Ovary (tissue), 9 donors: Measurements from ENCODE around the gene PCGF3. TPM values are rescaled to one million over a fixed set of nuclear protein-coding genes. Genes with fewer than 3 reads are reported as not detected.

Experiments used
- DNase-seq, 5 donors: peaks; one replicate each; pipeline ENCODE4 v3.0.0-alpha.2; 2019 to 2020
- H3K27ac ChIP-seq, 2 donors: fragments of 200-600 bp; one replicate each; pipeline versions ENCODE4 v1.5.1 to v1.8.0; 2019 to 2022
- H3K27me3 ChIP-seq: fragments of 200-600 bp; one replicate; pipeline ENCODE4 v1.8.0; 2022
- H3K36me3 ChIP-seq: fragments of 200-600 bp; sonication (generic); one replicate; pipeline ENCODE4 v1.5.1; 2019
- H3K4me1 ChIP-seq: one replicate; pipeline ENCODE4 v1.8.1; 2013; ENCODE audit warnings: mild to moderate bottlenecking, moderate library complexity; ENCODE audit not compliant: insufficient read depth
- H3K4me3 ChIP-seq: fragments of 200-600 bp; sonication (generic); one replicate; pipeline ENCODE4 v1.5.1; 2017
- H3K9me3 ChIP-seq, 2 donors: fragments of 200-600 bp in 1 of 2; sonication (generic) in 1 of 2; one replicate each; pipeline versions ENCODE4 v1.5.1 to v1.8.1; 2013 to 2019; ENCODE audit warnings: mild to moderate bottlenecking in 1 of 2, moderate library complexity in 1 of 2
- CTCF ChIP-seq, 3 donors: fragments of 450-650 bp in 2 of 3; fragments of 200-600 bp in 1 of 3; IDR thresholded peaks; one replicate each; pipeline versions ENCODE4 v1.5.1 to v1.8.0; 2016 to 2022; ENCODE audit warnings: antibody characterized with exemption in 3 of 3, mild to moderate bottlenecking in 1 of 3
- EP300 ChIP-seq: sonication (generic); formaldehyde crosslinking; IDR thresholded peaks from one replicate; pipeline ENCODE4 v1.6.1; 2017; ENCODE audit warnings: antibody characterized with exemption
- POLR2A ChIP-seq: fragments of 450-650 bp; IDR thresholded peaks from one replicate; pipeline ENCODE4 v1.6.1; 2017; ENCODE audit warnings: antibody characterized with exemption, mild to moderate bottlenecking, moderate library complexity
- WGBS, 3 donors: extraction: QIAGEN DNeasy Blood & Tissue Kit in 1 of 3; methylation state at CpG; one replicate each; pipeline versions ENCODE4 v1.1.5 to v1.1.7; 2013 to 2017; 5-methylcytosine and 5-hydroxymethylcytosine counted together
- intact Hi-C, 4 donors: fragments of 100-400 bp; cut with DNase I; formaldehyde crosslinking; loops; one replicate each; pipeline versions ENCODE4 v1.11.0 to v1.15.1; 2022 to 2023
- polyA plus RNA-seq, 2 donors: library from polyadenylated mRNA; stranded (reverse); fragments of 200-250 nt in 1 of 2; fragments of 350-450 nt in 1 of 2; fragmentation: Illumina TruSeq in 1 of 2; extraction: RNeasy Lipid Tissue Mini Kit (QIAGEN cat#74804) in 1 of 2; gene quantifications; one replicate each; pipeline ENCODE4 v1.2.3, GENCODE V29; 2013 to 2014
- total RNA-seq, 7 donors: library from RNA; depleted of rRNA in 2 of 7; stranded (reverse); fragments of >200 nt in 2 of 7; fragmentation: NEBNext Ultra II Directional in 3 of 7; extraction: Animal tissue kit (Norgen Biotek cat#: 25700) in 3 of 7; gene quantifications; one replicate each; pipeline versions ENCODE4 v1.1.0 to v1.2.4, GENCODE V29; 2016 to 2023
- donor health status: DM: no; HTN: no; CAD: no; lungs with moderate emphysema.
- donor health status: DM: no; HTN: no; CAD: no.
- donor health status: Bipolar disorder and iron deficiency.
- donor health status: DM: yes; HTN: yes; CAD: no.
- donor health status: DM: no; HTN: no; CAD: no.
- donor health status: DM: yes; HTN: yes; CAD: no.

Gene PCGF3
- total and polyA plus RNA-seq, 9 donors: 21.7 to 51.2 (median 45.3) TPM

- Histone ChIP-seq H3K4me3 (no peak overlapping the region), H3K9me3 (no peaks in the 10 kb centered on the region), H3K4me1 (peaks cover 14% of the 10 kb centered on the region), H3K36me3 (no peaks in the 10 kb centered on the region), H3K27me3 (no peaks in the 10 kb centered on the region), H3K27ac (no peak overlapping the region)
- 47 to 65% (median 63%) methylated on average over 8 of the region's 8 CpGs for WGBS, 3 donors
- intact Hi-C loops: no loop called here
- TF ChIP-seq EP300: no peak
- no peak for TF ChIP-seq POLR2A
- no peak for TF ChIP-seq CTCF (IDR thresholded peaks at IDR 0.05)
- no peak for DNase-seq
Observed at GRCh38 chr4:790466-790820, 84.8 kb downstream of the PCGF3 start.

GRCh38 chr4:791252-791897, 85.7 kb downstream of the PCGF3 start:
- Histone ChIP-seq H3K27ac (peak overlapping the region in 1 of 2 donors; percentile 40), H3K4me1 (peaks cover 13% of the 10 kb centered on the region), H3K4me3 (peak overlapping the region; percentile 38), H3K9me3 (no peaks in the 10 kb centered on the region), H3K27me3 (no peaks in the 10 kb centered on the region), H3K36me3 (no peaks in the 10 kb centered on the region)
- DNase-seq: peak in 1 of 5 donors; percentile 42
- 32 to 44% (median 40%) methylated on average over 25 to 29 of the region's 29 CpGs for WGBS, 3 donors
- intact Hi-C loops: no loop called here
- TF ChIP-seq POLR2A (no peak), EP300 (no peak), CTCF (IDR thresholded peaks at IDR 0.05) (no peak)

GRCh38 chr4:791898-792625, 86.4 kb downstream of the PCGF3 start:
- no peaks in the 10 kb centered on the region for H3K27me3 ChIP-seq
- DNase-seq: peak in 4 of 5 donors; percentile 71 to 85 (median 76)
- no peak for TF ChIP-seq POLR2A
- TF ChIP-seq EP300: no peak
- no peak for TF ChIP-seq CTCF (IDR thresholded peaks at IDR 0.05)

GRCh38 chr4:792626-793092, 87.0 kb downstream of the PCGF3 start:
- Histone ChIP-seq H3K36me3 (no peaks in the 10 kb centered on the region), H3K27me3 (no peaks in the 10 kb centered on the region), H3K4me3 (peak overlapping the region; percentile 38), H3K4me1 (peaks cover 11% of the 10 kb centered on the region), H3K9me3 (no peaks in the 10 kb centered on the region), H3K27ac (no peak overlapping the region)
- intact Hi-C loops: no loop called here
- DNase-seq: peak in 1 of 5 donors; percentile 30
- WGBS, 3 donors: 10 to 20% (median 16%) methylated on average over 16 to 17 of the region's 17 CpGs
- TF ChIP-seq POLR2A (no peak), CTCF (IDR thresholded peaks at IDR 0.05) (no peak), EP300 (no peak)

More at GRCh38 chr4:791898-792625, 86.4 kb downstream of the PCGF3 start:
- peaks cover 11% of the 10 kb centered on the region for H3K4me1 ChIP-seq
- H3K36me3 ChIP-seq: no peaks in the 10 kb centered on the region
- no peaks in the 10 kb centered on the region for H3K9me3 ChIP-seq
- H3K4me3 ChIP-seq: peak overlapping the region; percentile 38
- intact Hi-C loops: no loop called here
- WGBS, 3 donors: 0 to 6% (median 1%) methylated on average over 15 to 50 of the region's 50 CpGs
- peak overlapping the region in 1 of 2 donors; percentile 40 for H3K27ac ChIP-seq
